ENCODE measurements around the gene THADA.
A peak's percentile ranks its signal among the peaks of the same experiment; 100 is the strongest.
"Not testable (repeated sequence)": the region's sequence is repeated elsewhere in the genome, so short reads cannot be mapped to it uniquely, and the experiment has no call there.

Gene THADA

GRCh38 chr2:43593254-43593653 is 2.6 kb downstream of the THADA start:
- DNase-seq = no peak

- DNase-seq = no peak
Measured at GRCh38 chr2:43592443-43592842, 3.4 kb downstream of the THADA start.

- DNase-seq = no peak
Measured at GRCh38 chr2:43585708-43586107, 10.1 kb downstream of the THADA start.

GRCh38 chr2:43579275-43579981 is 16.4 kb downstream of the THADA start:
- no peak for DNase-seq

GRCh38 chr2:43576981-43577892 is 18.6 kb downstream of the THADA start:
- peak; percentile 18 to 36 for DNase-seq

GRCh38 chr2:43572244-43572643 is 23.6 kb downstream of the THADA start:
- DNase-seq = no peak

- DNase-seq = no peak
Measured at GRCh38 chr2:43569921-43570320, 25.9 kb downstream of the THADA start.

GRCh38 chr2:43568228-43568627 is 27.6 kb downstream of the THADA start:
- DNase-seq = no peak

- no peak for DNase-seq
Measured at GRCh38 chr2:43566461-43566729, 29.4 kb downstream of the THADA start.

- DNase-seq = no peak
Measured at GRCh38 chr2:43563679-43564078, 32.2 kb downstream of the THADA start.

GRCh38 chr2:43560231-43560547 is 35.6 kb downstream of the THADA start:
- DNase-seq = no peak

- DNase-seq = no peak
Measured at GRCh38 chr2:43559391-43560230, 36.2 kb downstream of the THADA start.

- no peak for DNase-seq
Measured at GRCh38 chr2:43557196-43557595, 38.6 kb downstream of the THADA start.

GRCh38 chr2:43556256-43556655 is 39.6 kb downstream of the THADA start:
- DNase-seq = no peak

- DNase-seq = no peak
Measured at GRCh38 chr2:43553341-43553855, 42.4 kb downstream of the THADA start.

- DNase-seq = no peak
Measured at GRCh38 chr2:43551990-43552389, 43.8 kb downstream of the THADA start.

GRCh38 chr2:43548381-43548780 is 47.5 kb downstream of the THADA start:
- DNase-seq = not testable (repeated sequence)

- DNase-seq = peak in 1 of 2 experiments; percentile 37
Measured at GRCh38 chr2:43542285-43542933, 53.4 kb downstream of the THADA start.

- DNase-seq = no peak
Measured at GRCh38 chr2:43541165-43541564, 54.7 kb downstream of the THADA start.

GRCh38 chr2:43540021-43540779 is 55.6 kb downstream of the THADA start:
- no peak for DNase-seq

GRCh38 chr2:43539436-43539835 is 56.4 kb downstream of the THADA start:
- no peak for DNase-seq

- DNase-seq = no peak
Measured at GRCh38 chr2:43538034-43538670, 57.7 kb downstream of the THADA start.

All from NCI-H446 (cell line).